Activated naive CD4-positive, alpha-beta T cell treated with anti-CD3 and anti-CD28 coated beads, Interleukin-2, amount 10 ng/mL, durations not matched to agents 7 days and 5 days (primary cell): ENCODE measurements around the gene LMOD3.

Experiments
- CTCF ChIA-PET: fragments of 350-600 bp; sonication (Branson Sonifier 250); formaldehyde crosslinking; loops from one replicate; lab custom pipeline; 2021; ENCODE audit warnings: antibody characterized with exemption; lab: Charles Lee
- DNase-seq: peaks from one replicate; pipeline ENCODE4 v3.0.0-alpha.2; 2020
- H3K27ac Mint-ChIP-seq: one replicate; pipeline ENCODE4 v1.8.0; 2021; ENCODE audit warnings: mild to moderate bottlenecking, moderate library complexity, mixed read lengths
- H3K27me3 Mint-ChIP-seq: one replicate; pipeline ENCODE4 v1.8.0; 2021; ENCODE audit warnings: mild to moderate bottlenecking, mixed read lengths
- H3K36me3 Mint-ChIP-seq: one replicate; pipeline ENCODE4 v1.8.0; 2021; ENCODE audit warnings: mixed read lengths
- H3K4me1 Mint-ChIP-seq: one replicate; pipeline ENCODE4 v1.8.0; 2021; ENCODE audit warnings: mixed read lengths
- H3K4me3 Mint-ChIP-seq: one replicate; pipeline ENCODE4 v1.8.0; 2021; ENCODE audit warnings: mild to moderate bottlenecking, moderate library complexity, mixed read lengths
- H3K9me3 Mint-ChIP-seq: one replicate; pipeline ENCODE4 v1.8.0; 2021; ENCODE audit warnings: mixed read lengths

The LMOD3 gene

DNA sequence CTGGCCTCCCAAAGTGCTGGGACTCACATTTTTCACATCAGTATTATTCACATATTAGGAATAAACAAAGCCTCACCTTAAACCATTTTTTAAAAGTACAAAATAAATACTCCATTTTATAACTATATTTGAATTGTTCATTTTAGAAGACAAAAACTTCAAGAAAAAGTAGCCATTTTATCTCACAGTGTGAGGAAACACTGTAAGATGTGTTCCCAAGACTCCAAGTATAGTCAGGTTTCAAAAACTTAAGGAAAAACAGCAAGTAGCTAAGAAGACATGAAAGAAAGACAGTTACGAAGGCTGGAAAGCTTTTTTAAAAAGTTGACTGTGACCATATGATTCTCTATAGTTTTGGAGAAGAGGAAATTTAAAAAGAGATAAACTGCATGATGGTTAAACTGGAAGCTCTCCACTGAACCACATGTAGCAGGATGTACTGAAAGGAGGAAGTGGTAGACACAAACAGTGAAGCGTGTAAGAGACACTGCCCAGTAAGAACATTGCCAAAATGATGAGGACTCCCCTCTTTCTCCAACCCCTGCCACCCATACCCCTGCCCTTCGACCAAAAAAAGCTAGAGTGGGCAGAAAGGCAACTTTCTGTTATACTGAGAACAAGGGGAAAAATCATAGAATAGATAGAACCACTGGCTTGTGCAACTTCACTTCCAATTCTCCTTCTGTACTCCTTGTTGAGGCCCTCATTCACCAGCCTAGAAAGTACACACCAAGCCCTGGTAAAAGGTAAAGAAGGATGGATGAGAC, 64.0 kb downstream of the LMOD3 start:
- no peak overlapping the region for H3K4me3 Mint-ChIP-seq
- CTCF ChIA-PET = interaction anchor here (0.8 kb wide), 1 partner anchor 24 kb away, joined by 3 read pairs; no protein-coding TSS in a partner anchor
- H3K4me1 Mint-ChIP-seq = peaks cover 52% of the 10 kb centered on the region
- H3K36me3 Mint-ChIP-seq = peaks cover 63% of the 10 kb centered on the region
- no peaks in the 10 kb centered on the region for H3K27me3 Mint-ChIP-seq
- DNase-seq = peak; percentile 39
- H3K27ac Mint-ChIP-seq = peak overlapping the region; percentile 97
- H3K9me3 Mint-ChIP-seq = peaks cover 3% of the 10 kb centered on the region
